ENCODE measurements around the gene LAMA2.

- TF ChIP-seq POLR2A (IDR thresholded peaks at IDR 0.05): no peak
- TF ChIP-seq CTCF (IDR thresholded peaks at IDR 0.05 in 8 of 11, conservative IDR thresholded peaks at IDR 0.05 in 3 of 11): no peak
These were observed 213.8 kb downstream of the LAMA2 start for GRCh38 chr6:129096651-129097290.

Data from spleen (tissue), 7 donors.